Gastrocnemius medialis (tissue), 4 donors: ENCODE data around the gene SFXN3.

ENCODE experiments used
- CTCF ChIP-seq, 5 experiments: fragments of 450-650 bp in 3 of 5; fragments of 200-600 bp in 2 of 5; sonication (generic) in 2 of 5; IDR thresholded peaks in 4 of 5; conservative IDR thresholded peaks in 1 of 5; 1 replicate in 4 of 5; 2 replicates in 1 of 5; pipeline ENCODE4 v1.5.1; 2016 to 2019; ENCODE audit warnings: antibody characterized with exemption in 5 of 5, mild to moderate bottlenecking in 3 of 5, moderate library complexity in 3 of 5
- POLR2A ChIP-seq, 2 donors: fragments of 450-650 bp; IDR thresholded peaks; one replicate each; pipeline ENCODE4 v1.6.1; 2017; ENCODE audit warnings: antibody characterized with exemption in 2 of 2, mild to moderate bottlenecking in 2 of 2, moderate library complexity in 2 of 2

- no peak for TF ChIP-seq CTCF (IDR thresholded peaks at IDR 0.05 in 4 of 5, conservative IDR thresholded peaks at IDR 0.05 in 1 of 5)
- TF ChIP-seq POLR2A (IDR thresholded peaks at IDR 0.05), result no peak
Observed at GRCh38 chr10:101065481-101066145, 34.6 kb downstream of the SFXN3 start.
